NB4 (cell line): ENCODE measurements around the gene LIN28B.

Experiments
- MYC ChIP-seq: IDR thresholded peaks from 2 replicates; pipeline ENCODE4 v1.6.1; 2011; ENCODE audit warnings: low read depth, low read length
- TF ChIP-seq, protein P1 (sequence below): IDR thresholded peaks from 2 replicates; pipeline ENCODE4 v1.6.1; 2011; ENCODE audit warnings: low read depth, low read length
- TF ChIP-seq, protein P2 (sequence below): IDR thresholded peaks from one replicate; pipeline ENCODE4 v1.5.1; 2012; ENCODE audit warnings: low read depth, low read length

DNA sequence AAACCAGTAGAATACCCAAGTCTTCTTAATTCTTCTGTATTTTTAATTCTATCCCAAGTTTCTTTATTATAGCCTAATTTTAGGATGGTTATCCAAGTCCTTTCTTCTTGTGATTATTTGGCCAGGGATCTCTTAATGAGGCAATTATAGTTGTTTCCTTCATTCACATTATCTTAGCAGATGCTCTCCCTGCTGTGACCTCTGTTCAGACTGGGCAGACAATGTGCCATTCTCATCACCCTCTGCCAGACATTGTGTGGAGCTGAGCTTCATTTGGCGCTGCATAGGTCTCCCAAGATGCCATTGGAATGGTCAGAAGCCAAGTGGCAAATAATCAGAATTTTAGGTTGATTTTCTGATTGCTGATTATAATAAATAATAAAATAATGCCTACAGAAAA is 79.4 kb downstream of the LIN28B start:
- TF ChIP-seq, protein P1, sequence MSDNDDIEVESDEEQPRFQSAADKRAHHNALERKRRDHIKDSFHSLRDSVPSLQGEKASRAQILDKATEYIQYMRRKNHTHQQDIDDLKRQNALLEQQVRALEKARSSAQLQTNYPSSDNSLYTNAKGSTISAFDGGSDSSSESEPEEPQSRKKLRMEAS = no peak
- TF ChIP-seq, protein P2, sequence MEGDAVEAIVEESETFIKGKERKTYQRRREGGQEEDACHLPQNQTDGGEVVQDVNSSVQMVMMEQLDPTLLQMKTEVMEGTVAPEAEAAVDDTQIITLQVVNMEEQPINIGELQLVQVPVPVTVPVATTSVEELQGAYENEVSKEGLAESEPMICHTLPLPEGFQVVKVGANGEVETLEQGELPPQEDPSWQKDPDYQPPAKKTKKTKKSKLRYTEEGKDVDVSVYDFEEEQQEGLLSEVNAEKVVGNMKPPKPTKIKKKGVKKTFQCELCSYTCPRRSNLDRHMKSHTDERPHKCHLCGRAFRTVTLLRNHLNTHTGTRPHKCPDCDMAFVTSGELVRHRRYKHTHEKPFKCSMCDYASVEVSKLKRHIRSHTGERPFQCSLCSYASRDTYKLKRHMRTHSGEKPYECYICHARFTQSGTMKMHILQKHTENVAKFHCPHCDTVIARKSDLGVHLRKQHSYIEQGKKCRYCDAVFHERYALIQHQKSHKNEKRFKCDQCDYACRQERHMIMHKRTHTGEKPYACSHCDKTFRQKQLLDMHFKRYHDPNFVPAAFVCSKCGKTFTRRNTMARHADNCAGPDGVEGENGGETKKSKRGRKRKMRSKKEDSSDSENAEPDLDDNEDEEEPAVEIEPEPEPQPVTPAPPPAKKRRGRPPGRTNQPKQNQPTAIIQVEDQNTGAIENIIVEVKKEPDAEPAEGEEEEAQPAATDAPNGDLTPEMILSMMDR = no peak
- TF ChIP-seq MYC = no peak
